GM18870 (cell line): Measurements from ENCODE around the gene APIP.

Source experiments
- ATAC-seq: cut with Tn5 transposase; IDR thresholded peaks from one replicate; pipeline ENCODE4 v1.9.1; 2021; ENCODE audit warnings: moderate library complexity; ENCODE audit not compliant: unreplicated experiment

APIP gene

GRCh38 chr11:34844463-34845112 lies 71.6 kb downstream of the APIP start:
- no peak for ATAC-seq

- no peak for ATAC-seq
These were observed 72.9 kb downstream of the APIP start for GRCh38 chr11:34843271-34843670.

GRCh38 chr11:34840736-34841386 lies 75.3 kb downstream of the APIP start:
- peak; percentile 70 for ATAC-seq

- no peak for ATAC-seq
These were observed 76.2 kb downstream of the APIP start for GRCh38 chr11:34839969-34840368.

- no peak for ATAC-seq
These were observed 79.0 kb downstream of the APIP start for GRCh38 chr11:34836958-34837856.

GRCh38 chr11:34833602-34834001 lies 82.6 kb downstream of the APIP start:
- no peak for ATAC-seq
